ENCODE results near the gene OR2T5.
"Not testable (repeated sequence)": the region's sequence is repeated elsewhere in the genome, so short reads cannot be mapped to it uniquely, and the experiment has no call there.

- not testable (repeated sequence) for TF ChIP-seq FOS (IDR thresholded peaks at IDR 0.05; ENCODE audit: low read depth, low read length); POLR2A (IDR thresholded peaks at IDR 0.05; ENCODE audit: low read depth, low read length); RCOR1 (IDR thresholded peaks at IDR 0.05; ENCODE audit: insufficient replicate concordance, low read length); CEBPB (IDR thresholded peaks at IDR 0.05; ENCODE audit: low read depth, low read length); CHD1 (IDR thresholded peaks at IDR 0.05; ENCODE audit: low read depth, low read length); SMC3 (IDR thresholded peaks at IDR 0.05; ENCODE audit: low read depth, low read length)
- TF ChIP-seq, protein P1, sequence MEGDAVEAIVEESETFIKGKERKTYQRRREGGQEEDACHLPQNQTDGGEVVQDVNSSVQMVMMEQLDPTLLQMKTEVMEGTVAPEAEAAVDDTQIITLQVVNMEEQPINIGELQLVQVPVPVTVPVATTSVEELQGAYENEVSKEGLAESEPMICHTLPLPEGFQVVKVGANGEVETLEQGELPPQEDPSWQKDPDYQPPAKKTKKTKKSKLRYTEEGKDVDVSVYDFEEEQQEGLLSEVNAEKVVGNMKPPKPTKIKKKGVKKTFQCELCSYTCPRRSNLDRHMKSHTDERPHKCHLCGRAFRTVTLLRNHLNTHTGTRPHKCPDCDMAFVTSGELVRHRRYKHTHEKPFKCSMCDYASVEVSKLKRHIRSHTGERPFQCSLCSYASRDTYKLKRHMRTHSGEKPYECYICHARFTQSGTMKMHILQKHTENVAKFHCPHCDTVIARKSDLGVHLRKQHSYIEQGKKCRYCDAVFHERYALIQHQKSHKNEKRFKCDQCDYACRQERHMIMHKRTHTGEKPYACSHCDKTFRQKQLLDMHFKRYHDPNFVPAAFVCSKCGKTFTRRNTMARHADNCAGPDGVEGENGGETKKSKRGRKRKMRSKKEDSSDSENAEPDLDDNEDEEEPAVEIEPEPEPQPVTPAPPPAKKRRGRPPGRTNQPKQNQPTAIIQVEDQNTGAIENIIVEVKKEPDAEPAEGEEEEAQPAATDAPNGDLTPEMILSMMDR (conservative IDR thresholded peaks at IDR 0.05; ENCODE audit: low read depth, low read length): not testable (repeated sequence)
These were observed 43.0 kb upstream of the OR2T5 start, which contains the start of gene OR2T2 for GRCh38 chr1:248445399-248445798.
